GM18873 (cell line): ENCODE measurements around the gene HES5.

Experiments used
- ATAC-seq: cut with Tn5 transposase; IDR thresholded peaks from one replicate; pipeline ENCODE4 v1.9.1; 2021; ENCODE audit warnings: mild to moderate bottlenecking, moderate library complexity, moderate number of reproducible peaks; ENCODE audit not compliant: unreplicated experiment, low FRiP score

Gene HES5

DNA sequence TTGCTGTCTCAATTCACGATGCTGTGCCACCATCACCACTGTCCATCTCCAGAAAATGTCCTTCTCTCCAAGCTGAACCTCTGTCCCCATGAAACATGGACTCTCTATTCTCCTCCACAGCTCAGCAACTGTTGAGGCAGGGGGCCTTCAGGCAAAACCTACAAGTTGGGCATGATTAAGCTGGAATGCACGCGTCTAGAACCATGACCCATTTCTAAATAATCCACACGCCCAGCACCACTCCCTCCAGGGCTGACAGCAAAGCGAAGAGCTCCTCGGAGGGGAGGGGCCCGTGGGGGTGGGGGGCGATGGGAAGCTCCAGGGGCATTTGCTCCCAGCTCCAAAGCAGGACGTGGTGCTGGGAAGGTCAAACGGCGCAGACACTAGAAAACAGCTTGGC, 3.3 kb upstream of the HES5 start:
- ATAC-seq, result no peak

GRCh38 chr1:2532485-2533160, 2.6 kb upstream of the HES5 start:
- ATAC-seq, result no peak

DNA sequence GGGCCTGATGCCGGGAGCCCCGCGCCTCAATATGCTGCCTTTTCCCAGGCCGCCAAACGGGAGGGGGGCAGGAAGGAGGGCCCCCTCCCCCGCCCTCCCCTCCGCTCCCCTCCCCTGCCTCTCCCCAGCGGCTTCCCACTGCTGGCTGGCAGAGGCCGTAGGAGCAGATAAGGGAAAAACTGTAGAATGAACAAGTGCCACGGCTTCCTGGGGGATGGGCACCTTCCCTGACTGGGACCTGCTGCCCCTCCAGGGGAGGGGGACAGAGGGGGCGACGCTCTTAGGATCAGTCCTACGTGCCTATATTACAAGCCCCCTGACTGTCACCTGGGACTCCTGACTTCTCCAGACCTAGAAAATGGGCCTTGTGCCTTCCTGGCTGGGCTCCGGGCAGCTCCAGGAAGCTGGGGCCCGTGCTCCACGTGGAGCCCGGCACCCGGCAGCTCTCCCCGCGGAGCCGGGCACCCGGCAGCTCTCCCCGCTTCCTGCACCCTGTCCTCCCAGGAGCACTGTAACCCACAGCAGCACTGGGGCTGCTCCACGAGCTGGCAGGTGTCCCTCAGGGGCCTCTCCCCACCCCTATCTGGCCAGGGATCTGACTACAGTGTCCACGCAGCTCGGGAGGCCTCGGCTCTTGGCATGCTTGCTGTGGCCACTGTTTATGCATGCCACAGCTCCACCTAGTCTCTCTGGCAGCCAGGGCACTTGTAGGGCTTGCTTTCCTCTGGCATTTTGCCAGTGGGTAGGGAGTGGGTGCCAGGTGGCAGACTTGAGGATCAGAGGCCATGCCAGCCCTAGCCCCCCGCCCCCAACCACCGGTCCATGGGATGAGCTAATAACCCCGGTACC, 674 bp upstream of the HES5 start:
- ATAC-seq, result no peak

GRCh38 chr1:2528966-2529783, 888 bp downstream of the HES5 start:
- ATAC-seq, result no peak

- ATAC-seq, result no peak
Observed at GRCh38 chr1:2528611-2528965, 1.5 kb downstream of the HES5 start.

DNA sequence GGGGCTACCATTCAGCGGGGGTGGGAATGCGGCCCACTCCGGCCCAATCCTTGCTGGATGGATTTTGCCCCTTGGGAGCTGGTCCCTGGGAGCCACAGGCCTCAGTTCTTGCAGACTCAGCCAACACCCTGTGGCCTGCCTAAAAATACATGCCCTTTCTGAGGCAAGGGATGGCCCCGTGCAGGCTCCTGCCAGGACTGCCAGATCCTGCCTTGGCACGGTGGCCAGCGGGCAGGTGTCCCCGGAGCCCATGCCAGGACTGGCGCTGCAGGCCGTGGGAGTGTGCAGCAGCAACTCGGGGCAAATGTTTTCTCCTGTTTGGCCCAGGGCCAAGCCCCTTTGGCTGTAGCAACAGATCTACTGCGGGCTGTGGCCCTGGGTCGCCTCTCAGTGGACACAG, 2.0 kb downstream of the HES5 start:
- no peak for ATAC-seq

GRCh38 chr1:2527556-2527860, 2.6 kb downstream of the HES5 start:
- no peak for ATAC-seq

- peak; percentile 32 for ATAC-seq
Observed at GRCh38 chr1:2526824-2527555, 3.1 kb downstream of the HES5 start.

DNA sequence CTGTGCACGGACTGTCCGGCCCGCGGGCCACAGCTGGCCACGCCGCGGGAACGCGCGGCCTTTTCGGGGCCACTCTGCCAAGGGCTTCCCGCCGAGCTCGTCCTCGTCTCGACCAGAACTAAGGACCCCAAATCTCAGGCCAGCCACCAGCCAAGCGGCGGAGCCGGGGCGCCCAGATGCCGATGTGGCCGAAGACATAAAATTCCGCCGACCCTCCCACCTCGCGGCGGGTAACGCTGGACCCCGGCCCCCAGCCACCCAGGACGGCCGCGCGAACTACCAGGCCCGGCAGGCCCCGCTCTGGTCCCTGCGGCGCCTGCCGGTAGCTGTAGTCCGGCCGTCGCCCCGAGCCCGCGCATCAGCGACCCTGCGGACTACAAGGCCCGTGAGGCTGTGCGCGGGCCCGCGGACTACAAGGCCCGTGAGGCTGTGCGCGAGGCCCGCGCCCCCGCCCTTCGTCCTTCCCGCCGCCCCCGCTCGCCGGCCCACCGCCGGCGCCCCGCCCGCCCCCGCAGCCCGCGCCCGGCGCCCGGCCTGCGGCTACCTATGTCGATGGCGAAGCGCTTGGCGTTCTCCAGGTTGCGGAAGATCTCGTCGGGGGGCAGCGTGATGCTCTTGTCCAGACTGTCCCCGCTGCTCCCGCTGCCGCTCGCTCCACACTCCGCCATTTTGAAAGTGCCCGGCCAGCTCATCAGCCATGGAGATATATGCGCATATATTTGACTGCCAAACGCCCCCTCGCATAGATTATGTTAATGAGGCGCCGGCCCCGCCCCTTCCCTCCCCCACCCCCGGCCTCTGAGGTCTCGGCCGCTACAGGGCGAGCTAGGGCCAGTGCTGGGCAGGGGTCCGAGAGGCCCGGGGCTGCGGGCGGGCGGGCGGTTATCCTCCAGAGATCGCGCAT, 3.9 kb downstream of the HES5 start, which contains the start of gene PANK4:
TSS of gene PANK4 (minus strand) at position 677 of the 904 bp plus-strand sequence. CDS start at position 668, 9 bp downstream.
- ATAC-seq, result peak; percentile 63

- no peak for ATAC-seq
Observed at GRCh38 chr1:2525572-2525919, 4.5 kb downstream of the HES5 start.

DNA sequence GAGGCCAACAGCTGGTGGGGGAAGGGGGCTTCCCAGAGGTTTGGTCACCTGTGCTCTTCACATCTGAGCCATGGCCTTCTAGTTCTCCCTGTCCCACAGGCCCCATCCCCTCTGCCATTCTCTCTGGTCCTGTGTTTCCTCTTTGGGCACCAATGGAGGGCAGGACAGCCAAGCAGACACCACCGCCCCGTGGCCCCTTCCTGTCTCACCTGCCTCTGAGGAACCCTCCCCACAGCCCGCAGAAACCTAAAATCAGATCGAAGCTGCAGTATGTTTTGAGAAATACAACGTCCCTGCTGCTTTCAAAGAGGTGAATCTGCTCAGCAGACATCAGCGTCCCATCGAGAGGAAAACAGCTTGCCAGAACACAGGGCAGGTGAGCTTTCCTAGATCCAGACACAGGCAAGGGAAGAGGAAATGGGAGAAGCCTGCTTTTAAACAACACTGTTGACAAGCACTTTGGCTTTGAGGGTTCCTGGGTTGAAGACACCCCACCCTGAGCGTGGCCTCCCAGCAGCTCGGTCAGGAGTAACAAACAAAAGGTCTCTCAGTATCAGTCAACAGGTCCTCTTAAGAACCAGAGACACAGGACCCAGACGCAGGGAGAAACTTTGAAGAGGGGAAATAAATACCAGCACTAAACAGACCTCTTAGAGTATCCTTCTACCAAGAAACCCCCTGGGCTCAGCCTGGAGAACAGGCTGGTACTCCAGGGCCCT, 6.0 kb downstream of the HES5 start:
- ATAC-seq, result no peak

GRCh38 chr1:2523191-2523890, 6.7 kb downstream of the HES5 start:
- ATAC-seq, result no peak

- ATAC-seq, result no peak
Observed at GRCh38 chr1:2522230-2522629, 7.8 kb downstream of the HES5 start.

DNA sequence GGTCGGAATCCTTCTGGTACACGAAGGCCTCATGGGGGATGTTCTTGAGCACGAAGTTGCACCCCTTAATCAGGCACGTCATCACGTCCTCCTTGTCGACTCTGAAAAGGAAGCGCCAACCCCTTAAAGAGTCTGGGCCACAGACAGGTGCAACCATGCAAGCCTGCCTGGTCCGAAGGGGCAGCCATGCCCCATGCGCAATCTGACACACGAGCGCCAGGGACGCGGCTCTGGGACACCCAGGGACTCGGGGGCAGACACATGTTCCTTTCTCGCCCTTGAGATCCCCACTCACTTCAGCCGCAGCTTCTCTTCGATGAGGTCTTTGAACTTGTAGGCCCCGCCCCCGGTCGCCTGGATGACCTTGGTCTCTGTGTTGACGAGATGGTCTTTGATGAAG, 9.3 kb downstream of the HES5 start:
- ATAC-seq, result no peak

GRCh38 chr1:2520206-2520605, 9.9 kb downstream of the HES5 start:
- ATAC-seq, result no peak

GRCh38 chr1:2519729-2520128, 10.3 kb downstream of the HES5 start:
- no peak for ATAC-seq

GRCh38 chr1:2519029-2519685, 10.9 kb downstream of the HES5 start:
- no peak for ATAC-seq

- ATAC-seq, result no peak
Observed at GRCh38 chr1:2518528-2518927, 11.5 kb downstream of the HES5 start.
